GM19193 (cell line): ENCODE results near the gene NT5C3B.

Experiments
- POLR2A ChIP-seq: IDR thresholded peaks from 4 replicates; pipeline ENCODE4 v1.6.1; 2011; ENCODE audit not compliant: insufficient read depth, insufficient read length; ENCODE audit errors: extremely low read depth

Gene NT5C3B

GRCh38 chr17:41818024-41818423 is 18.0 kb downstream of the NT5C3B start:
- TF ChIP-seq POLR2A: no peak

- no peak for TF ChIP-seq POLR2A
Measured at GRCh38 chr17:41816637-41817320, 19.3 kb downstream of the NT5C3B start.

- no peak for TF ChIP-seq POLR2A
Measured at GRCh38 chr17:41814195-41814594, 21.8 kb downstream of the NT5C3B start.

GRCh38 chr17:41813699-41814124 is 22.3 kb downstream of the NT5C3B start:
- no peak for TF ChIP-seq POLR2A

GRCh38 chr17:41813152-41813680 is 22.8 kb downstream of the NT5C3B start:
- no peak for TF ChIP-seq POLR2A

GRCh38 chr17:41812381-41813151 is 23.5 kb downstream of the NT5C3B start, which contains the start of gene FKBP10:
Gene FKBP10, plus strand, starts transcription at chr17:41813004. Its CDS starts 31 bp downstream, at chr17:41813035.
- TF ChIP-seq POLR2A: no peak

GRCh38 chr17:41811549-41812380 is 24.3 kb downstream of the NT5C3B start, which contains the start of gene P3H4:
Gene P3H4, minus strand, starts transcription at chr17:41811949. Its CDS starts 34 bp downstream, at chr17:41811915.
- TF ChIP-seq POLR2A: no peak

GRCh38 chr17:41810659-41811548 is 25.1 kb downstream of the NT5C3B start:
- TF ChIP-seq POLR2A: no peak

GRCh38 chr17:41806685-41807445 is 29.2 kb downstream of the NT5C3B start:
- no peak for TF ChIP-seq POLR2A

- TF ChIP-seq POLR2A: no peak
Measured at GRCh38 chr17:41803049-41804020, 32.7 kb downstream of the NT5C3B start.

- no peak for TF ChIP-seq POLR2A
Measured at GRCh38 chr17:41801374-41802271, 34.4 kb downstream of the NT5C3B start.

GRCh38 chr17:41800601-41801373 is 35.2 kb downstream of the NT5C3B start:
- TF ChIP-seq POLR2A: no peak
